H9 (cell line): ENCODE results near the gene UNC93A. TPM values are rescaled to one million over a fixed set of nuclear protein-coding genes. Genes with fewer than 3 reads are reported as not detected.

Experiments
- DNase-seq: peaks from one replicate; pipeline ENCODE4 v3.0.0-alpha.2; 2017
- H2AFZ ChIP-seq: one replicate; pipeline ENCODE4 v1.6.1; 2013; ENCODE audit warnings: mild to moderate bottlenecking, low read length, control low read depth, moderate library complexity
- H2AK5ac ChIP-seq: 2 replicates; pipeline ENCODE4 v1.6.1; 2013; ENCODE audit warnings: low read length, control low read depth, mixed read lengths; ENCODE audit not compliant: insufficient read length
- H2BK120ac ChIP-seq: one replicate; pipeline ENCODE4 v1.6.1; 2013; ENCODE audit warnings: low read depth, mild to moderate bottlenecking, low read length, control low read depth, inconsistent platforms; ENCODE audit not compliant: poor library complexity, severe bottlenecking
- H2BK12ac ChIP-seq: 2 replicates; pipeline ENCODE4 v1.6.1; 2013; ENCODE audit warnings: low read length, control low read depth, mixed read lengths, low read depth; ENCODE audit not compliant: insufficient read length
- H2BK15ac ChIP-seq: 2 replicates; pipeline ENCODE4 v1.6.1; 2013; ENCODE audit warnings: low read depth, low read length, control low read depth
- H2BK20ac ChIP-seq: one replicate; pipeline ENCODE4 v1.6.1; 2013; ENCODE audit warnings: low read depth, mild to moderate bottlenecking, low read length, control low read depth, inconsistent platforms; ENCODE audit not compliant: poor library complexity, severe bottlenecking
- H2BK5ac ChIP-seq: 2 replicates; pipeline ENCODE4 v1.6.1; 2013; ENCODE audit warnings: low read length, control low read depth, mixed read lengths; ENCODE audit not compliant: insufficient read length
- H3K14ac ChIP-seq: 2 replicates; pipeline ENCODE4 v1.6.1; 2013; ENCODE audit warnings: low read length, control low read depth; ENCODE audit not compliant: insufficient read depth
- H3K18ac ChIP-seq: 2 replicates; pipeline ENCODE4 v1.6.1; 2013; ENCODE audit warnings: low read depth, mild to moderate bottlenecking, mixed read lengths, low read length, control low read depth; ENCODE audit not compliant: insufficient read length
- H3K23ac ChIP-seq: 2 replicates; pipeline ENCODE4 v1.6.1; 2013; ENCODE audit warnings: low read length, control low read depth, mixed read lengths, low read depth; ENCODE audit not compliant: insufficient read length
- H3K23me2 ChIP-seq: 2 replicates; pipeline ENCODE4 v1.6.1; 2013; ENCODE audit warnings: low read depth, mild to moderate bottlenecking, mixed read lengths, low read length, control low read depth; ENCODE audit not compliant: insufficient read length, poor library complexity, severe bottlenecking
- H3K27ac ChIP-seq: 2 replicates; pipeline ENCODE4 v1.5.1; 2013; ENCODE audit warnings: low read length, control low read depth, mixed read lengths, low read depth; ENCODE audit not compliant: insufficient read length
- H3K27me3 ChIP-seq: 2 replicates; pipeline ENCODE4 v1.6.1; 2013; ENCODE audit warnings: low read length, control low read depth, inconsistent platforms; ENCODE audit not compliant: insufficient read depth
- H3K4ac ChIP-seq: 2 replicates; pipeline ENCODE4 v1.6.1; 2013; ENCODE audit warnings: low read depth, mild to moderate bottlenecking, control low read depth, inconsistent platforms, low read length, moderate library complexity
- H3K4me1 ChIP-seq: 2 replicates; pipeline ENCODE4 v1.6.1; 2013; ENCODE audit warnings: low read length, control low read depth, inconsistent platforms; ENCODE audit not compliant: insufficient read depth
- H3K4me2 ChIP-seq: 2 replicates; pipeline ENCODE4 v1.6.1; 2013; ENCODE audit warnings: low read length, control low read depth, mixed read lengths; ENCODE audit not compliant: insufficient read length, insufficient read depth
- H3K56ac ChIP-seq: 2 replicates; pipeline ENCODE4 v1.6.1; 2013; ENCODE audit warnings: low read depth, mild to moderate bottlenecking, mixed read lengths, low read length, control low read depth; ENCODE audit not compliant: insufficient read length
- H3K79me1 ChIP-seq: 2 replicates; pipeline ENCODE4 v1.6.1; 2013; ENCODE audit warnings: low read depth, mild to moderate bottlenecking, moderate library complexity, low read length, control low read depth, inconsistent platforms; ENCODE audit not compliant: insufficient read depth, poor library complexity, severe bottlenecking
- H3K79me2 ChIP-seq: 2 replicates; pipeline ENCODE4 v1.6.1; 2013; ENCODE audit warnings: low read length, control low read depth, inconsistent platforms; ENCODE audit not compliant: insufficient read depth
- H3K9ac ChIP-seq: 2 replicates; pipeline ENCODE4 v1.6.1; 2013; ENCODE audit warnings: low read length, control low read depth, mixed read lengths; ENCODE audit not compliant: insufficient read length; ENCODE audit errors: extremely low read depth
- H3K9me3 ChIP-seq: one replicate; pipeline ENCODE4 v1.6.1; 2013; ENCODE audit warnings: low read depth, low read length, inconsistent platforms; ENCODE audit not compliant: control insufficient read depth
- H3T11ph ChIP-seq: one replicate; pipeline ENCODE4 v1.6.1; 2013; ENCODE audit warnings: mild to moderate bottlenecking, low read length, control low read depth, inconsistent platforms
- H4K20me1 ChIP-seq: one replicate; pipeline ENCODE4 v1.6.1; 2013; ENCODE audit not compliant: control insufficient read depth, insufficient read length, insufficient read depth
- H4K5ac ChIP-seq: 2 replicates; pipeline ENCODE4 v1.6.1; 2013; ENCODE audit warnings: low read depth, mild to moderate bottlenecking, mixed read lengths, low read length, control low read depth; ENCODE audit not compliant: insufficient read length
- H4K8ac ChIP-seq: replicated peaks from 2 replicates; pipeline ENCODE4 v1.6.1; 2013; ENCODE audit warnings: low read length, control low read depth, mixed read lengths, low read depth; ENCODE audit not compliant: insufficient read length
- H4K91ac ChIP-seq: 2 replicates; pipeline ENCODE4 v1.6.1; 2013; ENCODE audit warnings: low read depth, mild to moderate bottlenecking, moderate library complexity, mixed read lengths, low read length, control low read depth; ENCODE audit not compliant: insufficient read length
- H3K27ac Mint-ChIP-seq, 3 experiments: 2 replicates in 2 of 3; 3 replicates in 1 of 3; pipeline ENCODE4 v1.8.0; 2020 to 2021; ENCODE audit warnings: mixed read lengths in 3 of 3, mild to moderate bottlenecking in 1 of 3, moderate library complexity in 1 of 3
- H3K27me3 Mint-ChIP-seq: 2 replicates; pipeline ENCODE4 v1.8.0; 2021; ENCODE audit warnings: low read depth, mild to moderate bottlenecking, moderate library complexity, mixed read lengths
- H3K36me3 Mint-ChIP-seq, 3 experiments: 2 replicates in 2 of 3; 3 replicates in 1 of 3; pipeline ENCODE4 v1.8.0; 2020 to 2021; ENCODE audit warnings: low read depth in 3 of 3, mixed read lengths in 3 of 3; ENCODE audit not compliant: insufficient read depth in 1 of 3
- H3K4me1 Mint-ChIP-seq, 2 experiments: 2 replicates each; pipeline ENCODE4 v1.8.0; 2020; ENCODE audit warnings: mixed read lengths in 2 of 2
- H3K4me3 Mint-ChIP-seq, 2 experiments: 2 replicates in 1 of 2; 3 replicates in 1 of 2; pipeline ENCODE4 v1.8.0; 2020 to 2021; ENCODE audit warnings: mild to moderate bottlenecking in 2 of 2, mixed read lengths in 2 of 2, moderate library complexity in 1 of 2
- H3K9me3 Mint-ChIP-seq, 2 experiments: 2 replicates in 1 of 2; 3 replicates in 1 of 2; pipeline ENCODE4 v1.8.0; 2020; ENCODE audit warnings: mild to moderate bottlenecking in 2 of 2, mixed read lengths in 2 of 2, moderate library complexity in 1 of 2
- WGBS: extraction: QIAGEN DNeasy Blood & Tissue Kit; methylation state at CpG from one replicate; pipeline ENCODE4 v1.1.7; 2013; ENCODE audit warnings: missing lambda C conversion rate, low lambda C conversion rate, mixed read lengths; ENCODE audit not compliant: insufficient read length; ENCODE audit errors: extremely low coverage; 5-methylcytosine and 5-hydroxymethylcytosine counted together
- total RNA-seq: library from RNA; stranded (reverse); gene quantifications from 2 replicates; pipeline ENCODE4 v1.2.1, GENCODE V29; 2021
- TF ChIP-seq, protein P1 (sequence below): fragments of 200-600 bp; sonication (generic); conservative IDR thresholded peaks from 3 replicates; pipeline ENCODE4 v1.8.0; 2021; ENCODE audit warnings: antibody characterized with exemption, mild to moderate bottlenecking

UNC93A gene
- total RNA-seq, 1 experiment from 2014 or later = 0.70 TPM

DNA sequence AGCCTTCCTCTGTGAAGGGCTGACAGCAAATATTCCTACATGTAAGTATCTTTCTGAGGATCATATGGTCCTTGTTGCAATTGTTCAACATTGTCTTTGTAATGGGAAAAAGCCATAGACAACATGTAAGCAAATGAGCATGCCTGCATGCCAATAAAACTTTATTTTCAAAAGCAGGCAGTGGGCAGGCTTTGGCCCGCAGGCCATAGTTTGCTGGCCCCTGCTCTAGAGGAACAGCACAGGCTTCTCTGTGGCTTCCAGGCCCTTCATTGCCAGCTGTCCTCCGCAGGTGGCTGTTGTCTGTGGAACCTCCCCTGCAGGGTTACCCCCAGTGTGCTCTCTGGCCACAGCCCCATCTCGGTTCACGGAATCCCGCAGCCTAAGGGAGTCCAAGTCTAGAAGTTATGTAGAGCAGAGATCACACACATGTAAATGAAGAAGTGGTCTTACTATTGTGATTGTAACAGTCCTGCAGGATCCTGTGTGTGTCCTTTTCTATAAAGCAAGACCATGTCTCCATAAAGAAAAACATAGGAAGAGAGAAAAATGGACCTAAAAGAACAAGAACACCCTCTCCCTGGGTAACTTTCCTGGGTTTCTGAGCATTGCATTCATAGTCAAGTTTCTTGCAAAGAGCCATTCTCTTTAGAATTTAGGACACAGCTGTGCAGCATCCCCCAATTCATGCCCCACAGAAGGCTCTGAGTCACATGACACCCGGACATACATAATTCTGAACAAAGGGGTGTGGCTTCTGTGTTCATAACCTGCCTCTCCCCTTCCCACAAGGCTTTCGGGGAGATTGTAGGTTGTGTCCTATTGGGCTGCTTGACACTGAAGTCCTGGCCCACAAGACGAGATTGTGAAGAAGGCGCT lies 10.0 kb downstream of the UNC93A start:
- Histone ChIP-seq H3K9me3 (no peaks in the 10 kb centered on the region), H2BK120ac (no peak overlapping the region), H2BK12ac (no peak overlapping the region), H3K14ac (no peak overlapping the region), H3K27ac (no peak overlapping the region), H3K9ac (no peak overlapping the region), H4K8ac (no peak overlapping the region), H3K4me1 (peaks cover 5% of the 10 kb centered on the region; the same call in 1 of the 2 replicates), H3K79me2 (no peaks in the 10 kb centered on the region), H3K23ac (no peak overlapping the region), H4K91ac (no peak overlapping the region), H3K56ac (no peak overlapping the region), H4K5ac (no peak overlapping the region), H2BK5ac (no peak overlapping the region), H3K18ac (no peak overlapping the region), H2BK20ac (no peak overlapping the region), H2BK15ac (no peak overlapping the region), H2AK5ac (no peak overlapping the region), H3T11ph (no peak overlapping the region), H3K4me2 (no peak overlapping the region), H3K79me1 (no peaks in the 10 kb centered on the region), H3K27me3 (no peaks in the 10 kb centered on the region; the same call in 1 of the 2 replicates), H3K23me2 (no peaks in the 10 kb centered on the region), H2AFZ (no peak overlapping the region), H4K20me1 (no peaks in the 10 kb centered on the region), H3K4ac (no peak overlapping the region)
- TF ChIP-seq, protein P1, sequence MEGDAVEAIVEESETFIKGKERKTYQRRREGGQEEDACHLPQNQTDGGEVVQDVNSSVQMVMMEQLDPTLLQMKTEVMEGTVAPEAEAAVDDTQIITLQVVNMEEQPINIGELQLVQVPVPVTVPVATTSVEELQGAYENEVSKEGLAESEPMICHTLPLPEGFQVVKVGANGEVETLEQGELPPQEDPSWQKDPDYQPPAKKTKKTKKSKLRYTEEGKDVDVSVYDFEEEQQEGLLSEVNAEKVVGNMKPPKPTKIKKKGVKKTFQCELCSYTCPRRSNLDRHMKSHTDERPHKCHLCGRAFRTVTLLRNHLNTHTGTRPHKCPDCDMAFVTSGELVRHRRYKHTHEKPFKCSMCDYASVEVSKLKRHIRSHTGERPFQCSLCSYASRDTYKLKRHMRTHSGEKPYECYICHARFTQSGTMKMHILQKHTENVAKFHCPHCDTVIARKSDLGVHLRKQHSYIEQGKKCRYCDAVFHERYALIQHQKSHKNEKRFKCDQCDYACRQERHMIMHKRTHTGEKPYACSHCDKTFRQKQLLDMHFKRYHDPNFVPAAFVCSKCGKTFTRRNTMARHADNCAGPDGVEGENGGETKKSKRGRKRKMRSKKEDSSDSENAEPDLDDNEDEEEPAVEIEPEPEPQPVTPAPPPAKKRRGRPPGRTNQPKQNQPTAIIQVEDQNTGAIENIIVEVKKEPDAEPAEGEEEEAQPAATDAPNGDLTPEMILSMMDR = no peak
- no peak for DNase-seq
- Mint-ChIP-seq H3K4me1 (peaks cover 27 to 50% of the 10 kb centered on the region in 2 experiments), H3K36me3 (peaks cover 0 to 4% (median 3%) of the 10 kb centered on the region in 3 experiments; a peak in 4 of 7 replicates), H3K9me3 (peaks cover 4 to 5% of the 10 kb centered on the region in 2 experiments; a peak in 3 of 5 replicates), H3K27ac (no peak overlapping the region), H3K27me3 (peaks cover 35% of the 10 kb centered on the region), H3K4me3 (no peak overlapping the region)
- WGBS = no CpG with 5 or more reads among the region's 9 CpGs
